Stimulated activated CD4-positive, alpha-beta T cell treated with anti-CD3 and anti-CD28 coated beads, Interleukin-12 subunit alpha, Interleukin-12 subunit beta, amount 100 ng/mL, for 4 hours (primary cell): ENCODE data around the gene NEURL2.
A peak's percentile ranks its signal among the peaks of the same experiment; 100 is the strongest.

Experiments used
- DNase-seq: peaks from one replicate; pipeline ENCODE4 v3.0.0-alpha.2; 2020

Gene NEURL2

GRCh38 chr20:45867136-45867818 lies 23.7 kb downstream of the NEURL2 start:
- DNase-seq: no peak

- DNase-seq: no peak
These were observed 24.6 kb downstream of the NEURL2 start for GRCh38 chr20:45866454-45866853.

GRCh38 chr20:45863543-45864470 lies 27.2 kb downstream of the NEURL2 start:
- no peak for DNase-seq

DNA sequence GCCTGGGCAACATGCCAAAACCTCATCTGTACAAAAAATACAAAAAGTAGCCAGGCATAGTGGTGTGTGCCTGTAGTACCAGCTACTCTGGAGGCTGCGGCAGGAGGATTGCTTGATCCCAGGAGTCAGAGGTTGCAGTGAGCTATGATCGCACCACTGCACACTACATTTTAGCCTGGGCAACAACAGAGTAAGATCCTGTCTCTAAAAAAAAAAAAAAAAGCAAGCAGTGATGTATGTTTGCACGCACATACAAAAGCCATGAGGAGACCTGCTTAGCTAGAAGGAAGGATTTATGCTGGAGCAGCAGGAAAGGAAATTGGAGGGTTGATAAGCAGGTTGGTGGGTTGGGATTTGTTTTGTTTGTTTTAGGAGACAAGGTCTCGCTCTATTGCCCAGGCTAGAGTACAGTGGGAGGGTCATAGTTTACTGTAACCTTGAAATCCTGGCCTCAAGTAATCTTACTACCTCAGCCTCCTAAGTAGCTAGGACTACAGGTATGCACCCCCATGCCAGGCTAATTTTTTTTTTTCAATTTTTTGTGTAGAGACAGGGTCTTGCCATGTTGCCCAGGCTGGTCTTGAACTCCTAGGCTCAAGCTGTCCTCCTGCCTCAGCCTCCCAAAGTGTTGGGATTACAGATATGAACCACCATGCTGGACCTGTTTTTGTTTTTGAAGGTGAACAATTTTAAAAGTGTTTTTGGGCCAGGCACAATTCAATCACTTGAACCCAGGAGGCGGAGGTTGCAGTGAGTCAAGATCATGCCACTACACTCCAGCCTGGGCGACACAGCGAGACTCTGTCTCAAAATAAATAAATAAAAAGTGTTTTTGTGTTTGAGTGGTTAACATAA lies 29.6 kb downstream of the NEURL2 start:
- no peak for DNase-seq

- no peak for DNase-seq
These were observed 30.3 kb downstream of the NEURL2 start for GRCh38 chr20:45860560-45861220.

DNA sequence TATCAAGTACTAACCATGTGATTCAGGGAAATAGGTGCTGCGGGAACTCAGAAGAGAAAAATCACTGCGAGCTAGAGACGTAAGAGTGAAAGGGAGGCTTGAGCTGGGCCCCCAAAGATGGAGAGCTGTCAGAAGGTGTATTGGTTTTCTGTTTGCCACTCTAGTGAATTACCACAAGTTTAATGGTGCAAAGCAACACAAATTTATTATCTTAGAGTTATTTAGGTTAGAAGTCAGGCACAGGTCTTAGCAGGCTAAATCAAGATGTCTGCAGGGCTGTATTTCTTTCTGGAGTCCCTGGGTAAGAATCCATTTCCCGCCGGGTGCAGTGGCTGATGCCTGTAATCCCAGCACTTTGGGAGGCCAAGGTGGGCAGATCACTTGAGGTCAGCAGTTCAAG lies 31.1 kb downstream of the NEURL2 start:
- DNase-seq: no peak

- no peak for DNase-seq
These were observed 33.2 kb downstream of the NEURL2 start for GRCh38 chr20:45857882-45858216.

- peak; percentile 77 for DNase-seq
These were observed 33.7 kb downstream of the NEURL2 start, which contains the start of the genes ACOT8 and ZSWIM3 for GRCh38 chr20:45857114-45857881. Gene ACOT8, minus strand, starts transcription at chr20:45857392. Its CDS starts 77 bp downstream, at chr20:45857315. Gene ZSWIM3, plus strand, starts transcription at chr20:45857614. Its CDS starts 212 bp downstream, at chr20:45857826.

DNA sequence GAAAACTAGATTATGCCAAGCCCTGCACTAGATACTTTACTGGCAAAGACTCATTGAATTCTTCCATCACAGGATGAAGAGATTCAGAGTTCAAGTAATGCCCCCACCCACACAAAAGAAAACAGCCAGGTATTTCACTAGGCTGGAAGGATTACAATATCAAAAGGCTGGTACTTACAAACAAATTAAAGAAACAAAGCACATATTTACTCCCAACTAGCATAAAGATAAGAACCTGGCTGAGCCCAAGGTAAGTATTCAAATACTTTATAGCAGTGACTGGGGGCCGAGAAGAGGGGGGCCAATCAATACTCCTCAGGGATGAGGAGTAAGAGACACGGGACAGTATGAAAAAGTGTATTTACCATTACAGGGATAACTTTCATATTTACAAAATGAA lies 37.5 kb downstream of the NEURL2 start:
- DNase-seq: no peak

- DNase-seq: no peak
These were observed 38.7 kb downstream of the NEURL2 start for GRCh38 chr20:45852326-45852725.

GRCh38 chr20:45851501-45851900 lies 39.5 kb downstream of the NEURL2 start:
- no peak for DNase-seq

DNA sequence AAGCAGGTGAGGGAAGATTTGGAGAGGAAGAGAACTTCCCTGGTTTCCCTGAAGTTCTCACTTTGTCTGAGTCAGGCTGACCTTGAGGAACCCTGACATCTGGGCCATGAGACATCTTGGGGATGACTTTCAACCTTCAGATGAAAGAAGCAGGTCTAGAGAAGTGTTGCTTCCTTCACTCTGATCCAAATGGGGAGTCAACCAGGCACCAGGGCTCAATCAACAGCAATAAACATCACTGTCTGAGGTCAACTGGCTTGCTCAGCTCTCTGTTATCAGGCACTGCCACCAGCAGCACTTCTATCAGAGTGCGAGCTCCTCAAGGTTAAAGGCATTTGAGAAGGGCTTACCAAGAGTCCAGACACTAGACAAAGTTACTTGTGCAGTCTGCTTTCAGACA lies 40.1 kb downstream of the NEURL2 start:
- no peak for DNase-seq

GRCh38 chr20:45850238-45850637 lies 40.8 kb downstream of the NEURL2 start:
- no peak for DNase-seq

DNA sequence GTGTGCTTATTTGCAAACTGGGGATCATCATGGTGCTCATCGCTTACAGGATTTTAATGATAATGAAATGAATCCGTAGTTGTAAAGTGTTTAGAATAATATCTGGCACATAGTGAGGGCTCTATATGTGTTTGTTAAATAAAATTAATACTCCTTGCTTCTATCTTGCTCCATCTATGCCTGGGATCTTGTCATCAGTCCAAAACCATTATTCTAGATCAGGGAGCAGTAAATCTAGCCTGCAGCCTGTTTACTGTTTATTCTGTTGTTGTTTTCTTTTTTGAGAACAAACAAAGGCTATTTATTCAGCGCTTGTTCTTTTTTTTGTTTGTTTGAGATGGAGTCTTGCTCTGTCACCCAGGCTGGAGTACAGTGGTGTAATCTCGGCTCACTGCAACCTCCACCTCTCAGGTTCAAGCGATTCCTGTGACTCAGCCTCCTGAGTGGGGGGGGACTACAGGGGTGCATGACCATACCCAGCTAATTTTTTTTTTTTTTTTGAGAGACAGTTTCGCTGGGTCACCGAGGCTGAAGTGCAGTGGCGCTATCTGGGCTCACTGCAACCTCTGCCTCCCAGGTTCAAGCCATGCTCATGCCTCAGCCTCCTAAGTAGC lies 41.9 kb downstream of the NEURL2 start:
- no peak for DNase-seq

GRCh38 chr20:45848421-45848820 lies 42.6 kb downstream of the NEURL2 start:
- DNase-seq: no peak

GRCh38 chr20:45845452-45845851 lies 45.6 kb downstream of the NEURL2 start:
- DNase-seq: no peak

GRCh38 chr20:45843506-45843905 lies 47.5 kb downstream of the NEURL2 start:
- no peak for DNase-seq

GRCh38 chr20:45842169-45842812 lies 48.7 kb downstream of the NEURL2 start:
- DNase-seq: no peak

DNA sequence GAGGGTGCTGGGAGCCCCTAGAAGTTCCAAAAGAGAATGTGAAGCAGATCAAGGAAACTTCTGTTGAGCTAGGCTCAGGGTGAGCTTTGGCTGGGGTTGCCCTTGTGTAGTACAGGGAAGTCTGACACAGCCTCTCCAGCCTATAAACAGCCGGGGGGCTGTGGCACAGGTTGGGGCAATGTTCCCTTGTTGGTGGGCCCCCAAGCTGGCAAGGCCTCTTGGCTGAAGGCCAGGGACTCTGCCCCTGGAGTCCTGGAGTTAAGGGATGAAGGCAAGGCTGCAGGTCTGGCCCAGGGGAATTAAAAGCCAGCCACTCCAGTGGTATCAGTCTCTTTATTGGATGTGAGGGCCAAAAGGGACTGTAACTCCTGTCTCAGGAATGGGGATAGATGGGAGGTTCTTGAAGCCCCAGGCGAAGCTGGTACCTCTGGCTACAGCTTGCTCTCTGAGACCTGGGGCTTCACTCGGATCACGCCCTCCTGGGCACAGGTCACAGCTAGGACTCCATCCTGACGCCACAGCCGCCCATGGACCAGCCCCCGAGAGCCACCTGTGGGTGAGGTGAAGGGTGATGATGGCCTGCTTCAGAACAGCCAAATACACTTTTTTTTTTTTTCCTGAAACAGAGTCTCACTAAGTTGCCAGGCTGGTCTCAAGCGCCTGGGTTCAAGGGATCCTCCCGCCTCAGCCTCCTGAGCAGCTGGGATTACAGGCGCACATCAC lies 49.4 kb downstream of the NEURL2 start:
- no peak for DNase-seq

DNA sequence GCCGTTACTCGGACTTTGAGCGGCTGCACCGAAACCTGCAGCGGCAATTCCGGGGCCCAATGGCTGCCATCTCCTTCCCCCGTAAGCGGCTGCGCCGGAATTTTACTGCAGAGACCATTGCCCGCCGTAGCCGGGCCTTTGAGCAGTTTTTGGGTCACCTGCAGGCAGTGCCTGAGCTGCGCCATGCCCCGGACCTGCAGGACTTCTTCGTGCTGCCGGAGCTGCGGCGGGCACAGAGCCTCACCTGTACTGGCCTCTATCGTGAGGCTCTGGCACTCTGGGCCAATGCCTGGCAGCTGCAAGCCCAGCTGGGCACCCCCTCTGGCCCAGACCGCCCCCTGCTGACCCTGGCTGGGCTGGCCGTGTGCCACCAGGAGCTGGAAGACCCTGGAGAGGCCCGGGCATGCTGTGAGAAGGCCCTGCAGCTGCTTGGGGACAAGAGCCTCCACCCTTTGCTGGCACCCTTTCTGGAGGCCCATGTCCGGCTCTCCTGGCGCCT lies 50.3 kb downstream of the NEURL2 start:
- DNase-seq: no peak
